ENCODE results near the gene CIITA. TPM values are rescaled to one million over a fixed set of nuclear protein-coding genes. Genes with fewer than 3 reads are reported as not detected.

The CIITA gene
- total RNA-seq, 1 donor from 2014 or later = 401 TPM

GRCh38 chr16:10911267-10911666 lies 34.3 kb downstream of the CIITA start:
- CTCF ChIA-PET = interaction anchor here (0.8 to 2.5 kb wide), 6 partner anchors 11 to 35 kb away, joined by 3 to 19 read pairs (median 6); partner anchors contain the start of gene CIITA
- no peaks in the 10 kb centered on the region for H3K9me3 Mint-ChIP-seq
- no peaks in the 10 kb centered on the region for H3K27me3 Mint-ChIP-seq
- H3K36me3 Mint-ChIP-seq (ENCODE audit: low read depth) = peaks cover 88% of the 10 kb centered on the region
- peak overlapping the region; percentile 95 for H3K27ac Mint-ChIP-seq
- H3K4me3 Mint-ChIP-seq = no peak overlapping the region
- TF ChIP-seq CTCF (IDR thresholded peaks at IDR 0.05) = no peak
- ATAC-seq (ENCODE audit: low read depth) (no peak), DNase-seq (no peak)
- H3K4me1 Mint-ChIP-seq = peaks cover 79% of the 10 kb centered on the region
- POLR2A ChIA-PET = interaction anchor here (0.6 to 12.9 kb wide), 13 partner anchors 10 to 389 kb away, joined by 3 to 234 read pairs (median 10); partner anchors contain the start of genes CIITA, DEXI and NUBP1
- intact Hi-C loops (cut with micrococcal nuclease) = loop anchor here (5.0 kb wide), 1 partner anchor 614 kb away; no protein-coding TSS in a partner anchor

- peak overlapping the region; percentile 88 for H3K27ac Mint-ChIP-seq
- ChIA-PET POLR2A (interaction anchor here (0.5 to 12.9 kb wide), 20 partner anchors 10 to 562 kb away, joined by 3 to 234 read pairs (median 6); partner anchors contain the start of genes CIITA and NUBP1), CTCF (interaction anchor here (1.0 to 2.1 kb wide), 8 partner anchors 24 to 402 kb away, joined by 3 to 11 read pairs (median 5); partner anchors contain the start of genes CIITA and NUBP1)
- intact Hi-C loops (cut with micrococcal nuclease) = loop anchor here (5.0 kb wide), 1 partner anchor 659 kb away; no protein-coding TSS in a partner anchor
- H3K27me3 Mint-ChIP-seq = no peaks in the 10 kb centered on the region
- no peak overlapping the region for H3K4me3 Mint-ChIP-seq
- ATAC-seq (ENCODE audit: low read depth) (no peak), DNase-seq (no peak)
- TF ChIP-seq CTCF (IDR thresholded peaks at IDR 0.05) = no peak
- peaks cover 86% of the 10 kb centered on the region for H3K36me3 Mint-ChIP-seq (ENCODE audit: low read depth)
- peaks cover 82% of the 10 kb centered on the region for H3K4me1 Mint-ChIP-seq
- H3K9me3 Mint-ChIP-seq = no peaks in the 10 kb centered on the region
Measured at GRCh38 chr16:10916534-10916933, 39.5 kb downstream of the CIITA start.

- TF ChIP-seq CTCF (IDR thresholded peaks at IDR 0.05) = no peak
- Mint-ChIP-seq H3K27me3 (no peaks in the 10 kb centered on the region), H3K36me3 (ENCODE audit: low read depth) (peaks cover 87% of the 10 kb centered on the region), H3K4me3 (peak overlapping the region; percentile 46), H3K9me3 (no peaks in the 10 kb centered on the region), H3K4me1 (peaks cover 72% of the 10 kb centered on the region), H3K27ac (peak overlapping the region; percentile 88)
- DNase-seq (peak; percentile 80), ATAC-seq (ENCODE audit: low read depth) (peak; percentile 78)
- ChIA-PET CTCF (interaction anchor here (0.7 to 3.3 kb wide), 29 partner anchors 10 to 404 kb away, joined by 3 to 44 read pairs (median 5); partner anchors contain the start of genes CIITA, DEXI, EMP2 and NUBP1), POLR2A (interaction anchor here (0.7 to 12.9 kb wide), 17 partner anchors 20 to 403 kb away, joined by 3 to 234 read pairs (median 6); partner anchors contain the start of genes CIITA, DEXI and NUBP1)
- intact Hi-C loops (cut with micrococcal nuclease) = loop anchor here (1.0 to 5.0 kb wide), 9 partner anchors 41 to 661 kb away; partner anchors contain the start of gene CIITA
Measured at GRCh38 chr16:10918294-10919002, 41.4 kb downstream of the CIITA start.

GRCh38 chr16:10919003-10919351 lies 42.0 kb downstream of the CIITA start:
- DNase-seq (no peak), ATAC-seq (ENCODE audit: low read depth) (no peak)
- ChIA-PET POLR2A (interaction anchor here (0.5 to 12.9 kb wide), 16 partner anchors 20 to 404 kb away, joined by 3 to 234 read pairs (median 6); partner anchors contain the start of genes CIITA, DEXI and NUBP1), CTCF (interaction anchor here (0.7 to 3.3 kb wide), 29 partner anchors 10 to 405 kb away, joined by 3 to 44 read pairs (median 5); partner anchors contain the start of genes CIITA, DEXI, EMP2 and NUBP1)
- Mint-ChIP-seq H3K4me3 (peak overlapping the region; percentile 46), H3K27me3 (no peaks in the 10 kb centered on the region), H3K9me3 (no peaks in the 10 kb centered on the region), H3K36me3 (ENCODE audit: low read depth) (peaks cover 88% of the 10 kb centered on the region), H3K4me1 (peaks cover 74% of the 10 kb centered on the region), H3K27ac (peak overlapping the region; percentile 88)
- intact Hi-C loops (cut with micrococcal nuclease) = loop anchor here (5.0 kb wide), 1 partner anchor 662 kb away; no protein-coding TSS in a partner anchor
- no peak for TF ChIP-seq CTCF (IDR thresholded peaks at IDR 0.05)
